WTC11 (cell line): ENCODE results near the gene EMP1. TPM values are rescaled to one million over a fixed set of nuclear protein-coding genes. Genes with fewer than 3 reads are reported as not detected.

Experiments used
- ATAC-seq: fragments of 200-7000 bp; cut with Tn5 transposase; 2 replicates; pipeline ENCODE4 v1.10.0; 2021; ENCODE audit warnings: mild to moderate bottlenecking, moderate library complexity
- CTCF ChIA-PET: fragments of 300-600 bp; sonication (Branson Sonifier 250); formaldehyde crosslinking; loops from one replicate; lab custom pipeline; 2021; ENCODE audit warnings: antibody characterized with exemption; lab: Charles Lee
- POLR2A ChIA-PET: fragments of 350-600 bp; sonication (Branson Sonifier 250); formaldehyde crosslinking; loops from one replicate; lab custom pipeline; 2021; ENCODE audit warnings: antibody characterized with exemption; lab: Charles Lee
- DNase-seq: peaks from one replicate; pipeline ENCODE4 v3.0.0; 2021; ENCODE audit warnings: low spot score
- H3K27ac Mint-ChIP-seq: 2 replicates; pipeline ENCODE4 v1.8.0; 2021; ENCODE audit warnings: mixed read lengths
- H3K27me3 Mint-ChIP-seq: 2 replicates; pipeline ENCODE4 v1.8.0; 2021; ENCODE audit warnings: low read depth, mild to moderate bottlenecking, moderate library complexity, mixed read lengths
- H3K36me3 Mint-ChIP-seq: 2 replicates; pipeline ENCODE4 v1.8.0; 2021; ENCODE audit warnings: mixed read lengths
- H3K4me1 Mint-ChIP-seq: 2 replicates; pipeline ENCODE4 v1.8.0; 2022; ENCODE audit warnings: mixed read lengths
- H3K4me3 Mint-ChIP-seq: 2 replicates; pipeline ENCODE4 v1.8.0; 2021; ENCODE audit warnings: mild to moderate bottlenecking, moderate library complexity, mixed read lengths
- H3K9me3 Mint-ChIP-seq: 2 replicates; pipeline ENCODE4 v1.8.0; 2021; ENCODE audit warnings: mixed read lengths
- ATF1 ChIP-seq: sonication (generic); formaldehyde crosslinking; IDR thresholded peaks from 2 replicates; pipeline ENCODE4 v1.8.1; 2023; ENCODE audit warnings: mild to moderate bottlenecking, moderate library complexity, missing genetic modification reagents
- CREB1 ChIP-seq: sonication (generic); formaldehyde crosslinking; IDR thresholded peaks from 2 replicates; pipeline ENCODE4 v1.8.0; 2023; ENCODE audit warnings: mild to moderate bottlenecking, missing genetic modification reagents
- ETV6 ChIP-seq: sonication (generic); formaldehyde crosslinking; IDR thresholded peaks from 2 replicates; pipeline ENCODE4 v1.8.1; 2022; ENCODE audit warnings: mild to moderate bottlenecking, missing genetic modification reagents
- FOXJ3 ChIP-seq: sonication (generic); formaldehyde crosslinking; IDR thresholded peaks from 2 replicates; pipeline ENCODE4 v1.9.0; 2021; ENCODE audit warnings: missing genetic modification reagents, mild to moderate bottlenecking, borderline replicate concordance
- IRF2 ChIP-seq: sonication (generic); formaldehyde crosslinking; IDR thresholded peaks from 2 replicates; pipeline ENCODE4 v1.8.0; 2022; ENCODE audit warnings: low read depth, missing genetic modification reagents, borderline replicate concordance
- KAT7 ChIP-seq: sonication (generic); formaldehyde crosslinking; IDR thresholded peaks from 2 replicates; pipeline ENCODE4 v1.8.1; 2023; ENCODE audit warnings: missing genetic modification reagents, mild to moderate bottlenecking, borderline replicate concordance
- NFE2L1 ChIP-seq: sonication (generic); formaldehyde crosslinking; IDR thresholded peaks from 2 replicates; pipeline ENCODE4 v1.8.1; 2023; ENCODE audit warnings: missing genetic modification reagents
- PRRX2 ChIP-seq: fragments of 250-450 bp; sonication (Bioruptor Pico); IDR thresholded peaks from 2 replicates; pipeline ENCODE4 v1.8.0; 2021; ENCODE audit warnings: mild to moderate bottlenecking
- RORB ChIP-seq: fragments of 250-450 bp; sonication (Bioruptor Pico); IDR thresholded peaks from 2 replicates; pipeline ENCODE4 v1.9.0; 2021; ENCODE audit warnings: mild to moderate bottlenecking
- SMAD4 ChIP-seq: sonication (generic); formaldehyde crosslinking; IDR thresholded peaks from 2 replicates; pipeline ENCODE4 v1.8.0; 2022; ENCODE audit warnings: mild to moderate bottlenecking, missing genetic modification reagents
- SOX15 ChIP-seq: fragments of 250-450 bp; sonication (Bioruptor Pico); IDR thresholded peaks from 2 replicates; pipeline ENCODE4 v1.9.0; 2021; ENCODE audit warnings: mild to moderate bottlenecking
- SP1 ChIP-seq: sonication (generic); formaldehyde crosslinking; conservative IDR thresholded peaks from 2 replicates; pipeline ENCODE4 v1.8.1; 2022; ENCODE audit warnings: missing genetic modification reagents
- TEAD4 ChIP-seq: sonication (generic); formaldehyde crosslinking; IDR thresholded peaks from 2 replicates; pipeline ENCODE4 v1.8.0; 2022; ENCODE audit warnings: mild to moderate bottlenecking, missing genetic modification reagents
- TP53 ChIP-seq: sonication (generic); formaldehyde crosslinking; IDR thresholded peaks from 2 replicates; pipeline ENCODE4 v1.8.1; 2023; ENCODE audit warnings: mild to moderate bottlenecking, missing genetic modification reagents
- ZBTB21 ChIP-seq: sonication (generic); formaldehyde crosslinking; IDR thresholded peaks from 2 replicates; pipeline ENCODE4 v1.8.1; 2023; ENCODE audit warnings: mild to moderate bottlenecking, missing genetic modification reagents, borderline replicate concordance
- ZNF416 ChIP-seq: fragments of 250-450 bp; sonication (Bioruptor Pico); IDR thresholded peaks from 2 replicates; pipeline ENCODE4 v1.9.0; 2021; ENCODE audit warnings: mild to moderate bottlenecking, inconsistent platforms
- ZNF423 ChIP-seq: fragments of 250-450 bp; sonication (Bioruptor Pico); IDR thresholded peaks from 2 replicates; pipeline ENCODE4 v2.1.2; 2022; ENCODE audit warnings: mild to moderate bottlenecking, moderate library complexity
- ZNF671 ChIP-seq: fragments of 250-450 bp; sonication (Bioruptor Pico); IDR thresholded peaks from 2 replicates; pipeline ENCODE4 v1.8.0; 2021; ENCODE audit warnings: mild to moderate bottlenecking
- total RNA-seq: library from RNA; stranded (reverse); gene quantifications from 3 replicates; pipeline ENCODE4 v1.2.3, GENCODE V29; 2021
- TF ChIP-seq, protein P1 (sequence below): sonication (generic); formaldehyde crosslinking; IDR thresholded peaks from 2 replicates; pipeline ENCODE4 v1.8.1; 2023; ENCODE audit warnings: mild to moderate bottlenecking, missing genetic modification reagents, borderline replicate concordance
- TF ChIP-seq, protein P2 (sequence below): sonication (generic); formaldehyde crosslinking; IDR thresholded peaks from 2 replicates; pipeline ENCODE4 v1.8.1; 2023; ENCODE audit warnings: mild to moderate bottlenecking, missing genetic modification reagents
- TF ChIP-seq, protein P3 (sequence below): sonication (generic); formaldehyde crosslinking; IDR thresholded peaks from 2 replicates; pipeline ENCODE4 v1.8.0; 2022; ENCODE audit warnings: mild to moderate bottlenecking, missing genetic modification reagents

EMP1 gene
- total RNA-seq, 1 experiment from 2014 or later: 1.4 TPM

DNA sequence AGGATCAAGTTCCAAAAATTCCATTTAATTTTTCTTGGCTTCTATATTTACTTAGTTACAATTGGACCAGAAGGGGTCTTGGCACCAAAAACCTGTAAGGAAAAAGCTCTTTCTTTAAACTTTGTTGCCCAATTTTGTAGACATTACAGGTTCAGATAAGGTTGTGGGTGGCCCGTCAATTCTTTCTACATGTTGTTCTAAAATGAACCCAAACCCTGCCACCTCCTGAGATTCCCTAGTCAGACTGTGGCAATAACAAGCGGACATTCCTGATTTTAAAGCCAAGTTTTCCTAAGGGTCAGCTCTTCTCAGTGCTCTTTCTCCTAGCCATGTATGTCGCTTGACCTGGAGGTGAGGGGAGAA lies 48.1 kb upstream of the EMP1 start (continued):
- no peak for TF ChIP-seq SP1 (CRISPR knock-in tag)
- TF ChIP-seq TEAD4 (CRISPR knock-in tag): no peak
- TF ChIP-seq SMAD4 (CRISPR knock-in tag): no peak
- no peak for TF ChIP-seq FOXJ3 (CRISPR knock-in tag)
- TF ChIP-seq CREB1 (CRISPR knock-in tag): no peak
- TF ChIP-seq ZNF423 (CRISPR knock-in tag): no peak
- TF ChIP-seq, protein P1, sequence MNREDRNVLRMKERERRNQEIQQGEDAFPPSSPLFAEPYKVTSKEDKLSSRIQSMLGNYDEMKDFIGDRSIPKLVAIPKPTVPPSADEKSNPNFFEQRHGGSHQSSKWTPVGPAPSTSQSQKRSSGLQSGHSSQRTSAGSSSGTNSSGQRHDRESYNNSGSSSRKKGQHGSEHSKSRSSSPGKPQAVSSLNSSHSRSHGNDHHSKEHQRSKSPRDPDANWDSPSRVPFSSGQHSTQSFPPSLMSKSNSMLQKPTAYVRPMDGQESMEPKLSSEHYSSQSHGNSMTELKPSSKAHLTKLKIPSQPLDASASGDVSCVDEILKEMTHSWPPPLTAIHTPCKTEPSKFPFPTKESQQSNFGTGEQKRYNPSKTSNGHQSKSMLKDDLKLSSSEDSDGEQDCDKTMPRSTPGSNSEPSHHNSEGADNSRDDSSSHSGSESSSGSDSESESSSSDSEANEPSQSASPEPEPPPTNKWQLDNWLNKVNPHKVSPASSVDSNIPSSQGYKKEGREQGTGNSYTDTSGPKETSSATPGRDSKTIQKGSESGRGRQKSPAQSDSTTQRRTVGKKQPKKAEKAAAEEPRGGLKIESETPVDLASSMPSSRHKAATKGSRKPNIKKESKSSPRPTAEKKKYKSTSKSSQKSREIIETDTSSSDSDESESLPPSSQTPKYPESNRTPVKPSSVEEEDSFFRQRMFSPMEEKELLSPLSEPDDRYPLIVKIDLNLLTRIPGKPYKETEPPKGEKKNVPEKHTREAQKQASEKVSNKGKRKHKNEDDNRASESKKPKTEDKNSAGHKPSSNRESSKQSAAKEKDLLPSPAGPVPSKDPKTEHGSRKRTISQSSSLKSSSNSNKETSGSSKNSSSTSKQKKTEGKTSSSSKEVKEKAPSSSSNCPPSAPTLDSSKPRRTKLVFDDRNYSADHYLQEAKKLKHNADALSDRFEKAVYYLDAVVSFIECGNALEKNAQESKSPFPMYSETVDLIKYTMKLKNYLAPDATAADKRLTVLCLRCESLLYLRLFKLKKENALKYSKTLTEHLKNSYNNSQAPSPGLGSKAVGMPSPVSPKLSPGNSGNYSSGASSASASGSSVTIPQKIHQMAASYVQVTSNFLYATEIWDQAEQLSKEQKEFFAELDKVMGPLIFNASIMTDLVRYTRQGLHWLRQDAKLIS (CRISPR knock-in tag): no peak
- TF ChIP-seq, protein P2, sequence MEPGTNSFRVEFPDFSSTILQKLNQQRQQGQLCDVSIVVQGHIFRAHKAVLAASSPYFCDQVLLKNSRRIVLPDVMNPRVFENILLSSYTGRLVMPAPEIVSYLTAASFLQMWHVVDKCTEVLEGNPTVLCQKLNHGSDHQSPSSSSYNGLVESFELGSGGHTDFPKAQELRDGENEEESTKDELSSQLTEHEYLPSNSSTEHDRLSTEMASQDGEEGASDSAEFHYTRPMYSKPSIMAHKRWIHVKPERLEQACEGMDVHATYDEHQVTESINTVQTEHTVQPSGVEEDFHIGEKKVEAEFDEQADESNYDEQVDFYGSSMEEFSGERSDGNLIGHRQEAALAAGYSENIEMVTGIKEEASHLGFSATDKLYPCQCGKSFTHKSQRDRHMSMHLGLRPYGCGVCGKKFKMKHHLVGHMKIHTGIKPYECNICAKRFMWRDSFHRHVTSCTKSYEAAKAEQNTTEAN (CRISPR knock-in tag): no peak
- TF ChIP-seq ATF1: no peak
- no peak for TF ChIP-seq ZBTB21 (CRISPR knock-in tag)
- no peak for TF ChIP-seq RORB

DNA sequence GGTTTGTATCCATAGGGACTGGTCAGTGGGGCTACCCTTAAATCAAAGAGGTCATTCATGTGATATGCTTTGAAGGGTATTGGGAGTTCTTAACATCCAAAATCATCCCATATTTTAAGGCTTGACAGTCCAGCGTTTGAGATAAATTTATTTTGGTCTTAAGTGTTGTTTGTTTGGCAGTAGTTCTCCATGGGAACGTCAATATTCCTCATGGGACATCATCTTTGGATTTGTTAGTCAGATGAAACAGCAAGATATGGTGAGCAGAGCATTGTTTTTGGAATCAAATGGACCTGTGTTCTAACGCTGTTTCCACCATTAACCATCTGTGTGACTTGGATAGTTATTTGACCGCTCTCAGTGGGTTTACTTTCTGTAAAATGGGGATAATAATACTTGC lies 47.1 kb upstream of the EMP1 start:
- H3K9me3 Mint-ChIP-seq: peaks cover 16% of the 10 kb centered on the region
- H3K4me1 Mint-ChIP-seq: peaks cover 12% of the 10 kb centered on the region
- no peaks in the 10 kb centered on the region for H3K27me3 Mint-ChIP-seq
- H3K4me3 Mint-ChIP-seq: no peak overlapping the region
- ChIA-PET CTCF (interaction anchor here (1.4 kb wide), 1 partner anchor 63 kb away, joined by 3 read pairs; no protein-coding TSS in a partner anchor), POLR2A (no interaction called here)
- no peak for TF ChIP-seq PRRX2 (CRISPR knock-in tag)
- TF ChIP-seq SMAD4 (CRISPR knock-in tag): no peak
- TF ChIP-seq ZNF416 (CRISPR knock-in tag): no peak
- TF ChIP-seq, protein P3, sequence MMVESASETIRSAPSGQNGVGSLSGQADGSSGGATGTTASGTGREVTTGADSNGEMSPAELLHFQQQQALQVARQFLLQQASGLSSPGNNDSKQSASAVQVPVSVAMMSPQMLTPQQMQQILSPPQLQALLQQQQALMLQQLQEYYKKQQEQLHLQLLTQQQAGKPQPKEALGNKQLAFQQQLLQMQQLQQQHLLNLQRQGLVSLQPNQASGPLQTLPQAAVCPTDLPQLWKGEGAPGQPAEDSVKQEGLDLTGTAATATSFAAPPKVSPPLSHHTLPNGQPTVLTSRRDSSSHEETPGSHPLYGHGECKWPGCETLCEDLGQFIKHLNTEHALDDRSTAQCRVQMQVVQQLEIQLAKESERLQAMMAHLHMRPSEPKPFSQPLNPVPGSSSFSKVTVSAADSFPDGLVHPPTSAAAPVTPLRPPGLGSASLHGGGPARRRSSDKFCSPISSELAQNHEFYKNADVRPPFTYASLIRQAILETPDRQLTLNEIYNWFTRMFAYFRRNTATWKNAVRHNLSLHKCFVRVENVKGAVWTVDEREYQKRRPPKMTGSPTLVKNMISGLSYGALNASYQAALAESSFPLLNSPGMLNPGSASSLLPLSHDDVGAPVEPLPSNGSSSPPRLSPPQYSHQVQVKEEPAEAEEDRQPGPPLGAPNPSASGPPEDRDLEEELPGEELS: no peak
- TF ChIP-seq ETV6: no peak
- no peak for TF ChIP-seq ZNF671
- no peak for TF ChIP-seq RORB
- no peak for TF ChIP-seq SOX15 (CRISPR knock-in tag)
- ATAC-seq (no peak), DNase-seq (no peak)
- H3K36me3 Mint-ChIP-seq: no peaks in the 10 kb centered on the region
- H3K27ac Mint-ChIP-seq: no peak overlapping the region

DNA sequence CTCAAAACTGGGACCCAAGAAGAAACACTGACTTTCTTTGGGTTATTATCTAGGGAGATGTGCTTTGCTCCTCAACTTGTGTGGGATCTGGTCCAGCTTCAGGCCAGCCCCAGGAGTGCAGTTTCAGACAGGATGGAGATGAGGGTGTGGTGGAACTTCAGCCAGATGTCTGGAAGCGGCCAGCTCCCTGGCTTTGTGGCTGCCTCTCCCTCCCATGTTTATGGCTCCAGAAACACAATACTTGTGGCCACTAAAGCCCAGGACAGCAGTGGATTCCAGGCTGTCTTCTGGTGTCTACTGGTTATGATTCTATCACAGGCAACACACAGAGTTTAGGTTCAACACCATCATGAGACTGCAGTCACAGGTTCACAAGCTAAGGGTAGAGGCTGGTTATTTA lies 44.2 kb upstream of the EMP1 start:
- Mint-ChIP-seq H3K36me3 (no peaks in the 10 kb centered on the region; the same call in 1 of the 2 replicates), H3K27ac (no peak overlapping the region), H3K9me3 (peaks cover 20% of the 10 kb centered on the region), H3K27me3 (no peaks in the 10 kb centered on the region), H3K4me1 (peaks cover 18% of the 10 kb centered on the region), H3K4me3 (no peak overlapping the region)
- no peak for DNase-seq
- POLR2A ChIA-PET: no interaction called here
- CTCF ChIA-PET: interaction anchor here (1.5 kb wide), 1 partner anchor 60 kb away, joined by 5 read pairs; no protein-coding TSS in a partner anchor
- ATAC-seq: no peak
- no peak for TF ChIP-seq TP53
- no peak for TF ChIP-seq NFE2L1 (CRISPR knock-in tag)
- no peak for TF ChIP-seq KAT7 (CRISPR knock-in tag)
- TF ChIP-seq IRF2 (CRISPR knock-in tag): no peak
